Measurements from ENCODE around the gene PGGHG. TPM values are rescaled to one million over a fixed set of nuclear protein-coding genes. Genes with fewer than 3 reads are reported as not detected.

The PGGHG gene
- polyA plus RNA-seq, 1 donor (not counting 4 experiments of a cell fraction or from before 2014, with no cell fraction given): 4.3 TPM

DNA sequence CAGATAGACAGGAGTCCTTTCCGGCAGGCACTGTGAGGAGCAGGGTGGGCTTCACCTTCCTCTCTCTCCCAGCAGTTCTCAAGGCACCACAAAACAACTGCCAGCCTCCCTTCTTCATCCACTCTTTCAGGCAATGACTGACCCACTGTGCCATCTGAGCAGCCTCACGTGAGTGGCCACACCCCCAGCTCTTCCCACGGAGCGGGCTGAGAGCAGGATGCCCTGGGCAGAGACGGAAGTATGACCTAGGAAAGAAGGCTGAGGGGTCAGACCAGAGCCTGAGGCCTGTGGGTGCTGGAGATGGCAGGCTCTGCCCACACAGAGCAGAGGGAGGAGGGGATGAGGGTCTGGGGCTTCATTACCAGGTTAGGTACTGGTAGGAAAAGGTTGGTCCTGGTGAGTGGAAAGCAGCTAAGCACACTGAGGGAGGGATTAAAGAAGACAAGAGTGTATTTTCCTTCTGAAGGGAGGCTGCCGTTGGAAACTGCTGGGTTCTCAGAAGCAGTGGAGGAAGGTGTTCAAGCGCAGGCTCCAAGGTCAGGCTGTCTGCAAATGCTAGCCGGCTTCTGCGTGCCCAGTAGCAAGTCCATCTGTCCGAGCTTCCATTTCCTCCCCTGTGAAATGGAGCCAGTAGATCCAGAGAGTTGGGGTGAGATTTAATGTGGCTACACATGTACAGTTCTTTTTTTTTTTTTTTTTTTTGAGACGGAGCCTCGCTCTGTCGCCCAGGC lies 6.1 kb upstream of the PGGHG start:
- no peak for TF ChIP-seq EZH2 (IDR thresholded peaks at IDR 0.05; ENCODE audit: low read length)
- TF ChIP-seq, protein P1, sequence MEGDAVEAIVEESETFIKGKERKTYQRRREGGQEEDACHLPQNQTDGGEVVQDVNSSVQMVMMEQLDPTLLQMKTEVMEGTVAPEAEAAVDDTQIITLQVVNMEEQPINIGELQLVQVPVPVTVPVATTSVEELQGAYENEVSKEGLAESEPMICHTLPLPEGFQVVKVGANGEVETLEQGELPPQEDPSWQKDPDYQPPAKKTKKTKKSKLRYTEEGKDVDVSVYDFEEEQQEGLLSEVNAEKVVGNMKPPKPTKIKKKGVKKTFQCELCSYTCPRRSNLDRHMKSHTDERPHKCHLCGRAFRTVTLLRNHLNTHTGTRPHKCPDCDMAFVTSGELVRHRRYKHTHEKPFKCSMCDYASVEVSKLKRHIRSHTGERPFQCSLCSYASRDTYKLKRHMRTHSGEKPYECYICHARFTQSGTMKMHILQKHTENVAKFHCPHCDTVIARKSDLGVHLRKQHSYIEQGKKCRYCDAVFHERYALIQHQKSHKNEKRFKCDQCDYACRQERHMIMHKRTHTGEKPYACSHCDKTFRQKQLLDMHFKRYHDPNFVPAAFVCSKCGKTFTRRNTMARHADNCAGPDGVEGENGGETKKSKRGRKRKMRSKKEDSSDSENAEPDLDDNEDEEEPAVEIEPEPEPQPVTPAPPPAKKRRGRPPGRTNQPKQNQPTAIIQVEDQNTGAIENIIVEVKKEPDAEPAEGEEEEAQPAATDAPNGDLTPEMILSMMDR (optimal IDR thresholded peaks at IDR 0.05 in 1 of 3, IDR thresholded peaks at IDR 0.05 in 1 of 3, conservative IDR thresholded peaks at IDR 0.05 in 1 of 3; ENCODE audit: extremely low read depth in 1 of 3, insufficient read depth in 2 of 3, low read length in 3 of 3): no peak
- DNase-seq (ENCODE audit: low read depth, low spot score) (no peak), FAIRE-seq (no peak)
- H3K4me3 ChIP-seq (ENCODE audit: control insufficient read depth in 2 of 3, extremely low read depth in 1 of 3, insufficient read depth in 2 of 3, low read depth in 1 of 3, low read length in 3 of 3): no peak overlapping the region
- no peaks in the 10 kb centered on the region for H4K20me1 ChIP-seq (ENCODE audit: control insufficient read depth, extremely low read depth, insufficient read depth, low read length)
- no peak overlapping the region for H3K9ac ChIP-seq (ENCODE audit: control insufficient read depth, extremely low read depth, insufficient read depth, low read length)
- no peaks in the 10 kb centered on the region for H3K36me3 ChIP-seq (ENCODE audit: control insufficient read depth in 2 of 2, extremely low read depth in 1 of 2, insufficient read depth in 2 of 2, low read length in 2 of 2)
- H3K9me1 ChIP-seq (ENCODE audit: control insufficient read depth, extremely low read depth, insufficient read depth, low read length): no peaks in the 10 kb centered on the region
- no peak overlapping the region for H2AFZ ChIP-seq (ENCODE audit: control insufficient read depth, low read length)
- peaks cover 75% of the 10 kb centered on the region for H3K27me3 ChIP-seq (ENCODE audit: control insufficient read depth, extremely low read depth, insufficient read depth, low read length)
- H3K9me3 ChIP-seq (ENCODE audit: control insufficient read depth, low read depth, low read length): no peaks in the 10 kb centered on the region
- H3K4me2 ChIP-seq (ENCODE audit: control insufficient read depth, extremely low read depth, insufficient read depth, low read depth, low read length): no peak overlapping the region
- dilution Hi-C loops (cut with MboI; ENCODE audit: extremely low pct_ligation_motif_present, low sequenced_read_pairs): no loop called here
- H3K4me1 ChIP-seq (ENCODE audit: control insufficient read depth, extremely low read depth, insufficient read depth, low read length): peaks cover under 1% of the 10 kb centered on the region
- no peaks in the 10 kb centered on the region for H3K79me2 ChIP-seq (ENCODE audit: control insufficient read depth, insufficient read depth, low read length)
- H3K27ac ChIP-seq (ENCODE audit: control insufficient read depth, insufficient read depth, low read length): no peak overlapping the region

DNA sequence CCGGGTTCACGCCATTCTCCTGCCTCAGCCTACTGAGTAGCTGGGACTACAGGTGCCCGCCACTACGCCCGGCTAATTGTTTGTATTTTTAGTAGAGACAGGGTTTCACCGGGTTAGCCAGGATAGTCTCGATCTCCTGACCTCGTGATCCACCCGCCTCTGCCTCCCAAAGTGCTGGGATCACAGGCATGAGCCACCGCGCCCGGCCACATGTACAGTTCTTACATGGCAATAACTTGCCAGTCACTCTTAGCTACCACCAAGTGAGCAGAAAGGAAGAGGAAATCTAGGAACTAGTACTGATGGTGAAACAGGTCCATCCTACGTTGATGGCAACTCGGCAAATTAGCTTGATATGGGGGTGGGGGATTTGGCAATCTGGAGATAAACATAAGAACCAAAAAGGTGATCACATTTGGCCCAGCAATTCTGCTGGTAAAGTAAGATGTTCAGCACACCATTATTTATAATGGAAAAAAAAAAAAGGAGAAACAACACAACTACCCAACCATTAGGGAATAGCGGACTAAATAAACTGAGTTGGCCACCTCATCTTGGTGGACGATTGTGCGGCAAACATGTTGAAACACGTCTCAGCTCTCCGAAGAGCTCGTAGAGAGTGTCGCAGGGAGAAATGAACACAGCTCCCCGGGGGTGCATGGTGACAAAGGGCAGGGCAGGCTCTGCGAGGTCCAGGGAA lies 5.4 kb upstream of the PGGHG start:
- Histone ChIP-seq H3K4me2 (ENCODE audit: control insufficient read depth, extremely low read depth, insufficient read depth, low read depth, low read length) (no peak overlapping the region), H3K9ac (ENCODE audit: control insufficient read depth, extremely low read depth, insufficient read depth, low read length) (no peak overlapping the region), H3K27ac (ENCODE audit: control insufficient read depth, insufficient read depth, low read length) (no peak overlapping the region), H2AFZ (ENCODE audit: control insufficient read depth, low read length) (no peak overlapping the region), H4K20me1 (ENCODE audit: control insufficient read depth, extremely low read depth, insufficient read depth, low read length) (no peaks in the 10 kb centered on the region), H3K9me1 (ENCODE audit: control insufficient read depth, extremely low read depth, insufficient read depth, low read length) (no peaks in the 10 kb centered on the region), H3K27me3 (ENCODE audit: control insufficient read depth, extremely low read depth, insufficient read depth, low read length) (peaks cover 75% of the 10 kb centered on the region), H3K9me3 (ENCODE audit: control insufficient read depth, low read depth, low read length) (no peaks in the 10 kb centered on the region), H3K4me3 (ENCODE audit: control insufficient read depth in 2 of 3, extremely low read depth in 1 of 3, insufficient read depth in 2 of 3, low read depth in 1 of 3, low read length in 3 of 3) (no peak overlapping the region), H3K36me3 (ENCODE audit: control insufficient read depth in 2 of 2, extremely low read depth in 1 of 2, insufficient read depth in 2 of 2, low read length in 2 of 2) (no peaks in the 10 kb centered on the region), H3K79me2 (ENCODE audit: control insufficient read depth, insufficient read depth, low read length) (no peaks in the 10 kb centered on the region), H3K4me1 (ENCODE audit: control insufficient read depth, extremely low read depth, insufficient read depth, low read length) (peaks cover 7% of the 10 kb centered on the region)
- dilution Hi-C loops (cut with MboI; ENCODE audit: extremely low pct_ligation_motif_present, low sequenced_read_pairs): no loop called here
- TF ChIP-seq, protein P1 (optimal IDR thresholded peaks at IDR 0.05 in 1 of 3, IDR thresholded peaks at IDR 0.05 in 1 of 3, conservative IDR thresholded peaks at IDR 0.05 in 1 of 3; ENCODE audit: extremely low read depth in 1 of 3, insufficient read depth in 2 of 3, low read length in 3 of 3): no peak
- TF ChIP-seq EZH2 (IDR thresholded peaks at IDR 0.05; ENCODE audit: low read length): no peak
- FAIRE-seq (no peak), DNase-seq (ENCODE audit: low read depth, low spot score) (no peak)

Data from keratinocyte (primary cell).